Sigmoid colon (tissue), 4 donors: Measurements from ENCODE around the gene GRID2.

Experiments used
- EP300 ChIP-seq, 4 donors: sonication (generic); formaldehyde crosslinking; IDR thresholded peaks; one replicate each; pipeline ENCODE4 v1.6.1; 2017; ENCODE audit warnings: antibody characterized with exemption in 4 of 4
- TF ChIP-seq, protein P1 (sequence below), 4 experiments: fragments of 450-650 bp in 3 of 4; fragments of 200-600 bp in 1 of 4; IDR thresholded peaks; one replicate each; pipeline ENCODE4 v1.5.1; 2016 to 2019; ENCODE audit warnings: antibody characterized with exemption in 4 of 4, mild to moderate bottlenecking in 3 of 4, moderate library complexity in 2 of 4

DNA sequence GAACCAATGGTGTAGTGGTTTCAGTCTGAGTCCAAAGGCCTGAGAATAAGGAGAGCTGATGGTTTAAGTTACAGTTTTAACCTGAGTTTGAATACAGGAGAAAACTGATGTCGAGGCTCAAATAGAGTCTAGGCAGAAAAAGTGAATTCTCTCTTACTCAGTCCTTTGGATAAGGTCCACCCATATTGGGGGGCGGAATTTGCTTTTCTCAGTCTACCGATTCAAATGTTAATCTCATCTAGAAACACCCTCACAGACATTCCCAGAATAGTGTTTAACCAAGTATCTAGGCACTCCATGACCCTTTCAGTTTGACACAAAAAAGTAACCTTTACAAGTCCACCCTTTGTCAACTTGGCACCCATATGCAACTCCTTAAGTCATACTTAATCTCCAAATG is 216.0 kb downstream of the GRID2 start:
- TF ChIP-seq, protein P1, sequence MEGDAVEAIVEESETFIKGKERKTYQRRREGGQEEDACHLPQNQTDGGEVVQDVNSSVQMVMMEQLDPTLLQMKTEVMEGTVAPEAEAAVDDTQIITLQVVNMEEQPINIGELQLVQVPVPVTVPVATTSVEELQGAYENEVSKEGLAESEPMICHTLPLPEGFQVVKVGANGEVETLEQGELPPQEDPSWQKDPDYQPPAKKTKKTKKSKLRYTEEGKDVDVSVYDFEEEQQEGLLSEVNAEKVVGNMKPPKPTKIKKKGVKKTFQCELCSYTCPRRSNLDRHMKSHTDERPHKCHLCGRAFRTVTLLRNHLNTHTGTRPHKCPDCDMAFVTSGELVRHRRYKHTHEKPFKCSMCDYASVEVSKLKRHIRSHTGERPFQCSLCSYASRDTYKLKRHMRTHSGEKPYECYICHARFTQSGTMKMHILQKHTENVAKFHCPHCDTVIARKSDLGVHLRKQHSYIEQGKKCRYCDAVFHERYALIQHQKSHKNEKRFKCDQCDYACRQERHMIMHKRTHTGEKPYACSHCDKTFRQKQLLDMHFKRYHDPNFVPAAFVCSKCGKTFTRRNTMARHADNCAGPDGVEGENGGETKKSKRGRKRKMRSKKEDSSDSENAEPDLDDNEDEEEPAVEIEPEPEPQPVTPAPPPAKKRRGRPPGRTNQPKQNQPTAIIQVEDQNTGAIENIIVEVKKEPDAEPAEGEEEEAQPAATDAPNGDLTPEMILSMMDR (IDR thresholded peaks at IDR 0.05), result no peak
- TF ChIP-seq EP300 (IDR thresholded peaks at IDR 0.05), result no peak
